Measurements from ENCODE around the gene ANKRD28.
"Not testable (repeated sequence)": the region's sequence is repeated elsewhere in the genome, so short reads cannot be mapped to it uniquely, and the experiment has no call there.

Gene ANKRD28

DNA sequence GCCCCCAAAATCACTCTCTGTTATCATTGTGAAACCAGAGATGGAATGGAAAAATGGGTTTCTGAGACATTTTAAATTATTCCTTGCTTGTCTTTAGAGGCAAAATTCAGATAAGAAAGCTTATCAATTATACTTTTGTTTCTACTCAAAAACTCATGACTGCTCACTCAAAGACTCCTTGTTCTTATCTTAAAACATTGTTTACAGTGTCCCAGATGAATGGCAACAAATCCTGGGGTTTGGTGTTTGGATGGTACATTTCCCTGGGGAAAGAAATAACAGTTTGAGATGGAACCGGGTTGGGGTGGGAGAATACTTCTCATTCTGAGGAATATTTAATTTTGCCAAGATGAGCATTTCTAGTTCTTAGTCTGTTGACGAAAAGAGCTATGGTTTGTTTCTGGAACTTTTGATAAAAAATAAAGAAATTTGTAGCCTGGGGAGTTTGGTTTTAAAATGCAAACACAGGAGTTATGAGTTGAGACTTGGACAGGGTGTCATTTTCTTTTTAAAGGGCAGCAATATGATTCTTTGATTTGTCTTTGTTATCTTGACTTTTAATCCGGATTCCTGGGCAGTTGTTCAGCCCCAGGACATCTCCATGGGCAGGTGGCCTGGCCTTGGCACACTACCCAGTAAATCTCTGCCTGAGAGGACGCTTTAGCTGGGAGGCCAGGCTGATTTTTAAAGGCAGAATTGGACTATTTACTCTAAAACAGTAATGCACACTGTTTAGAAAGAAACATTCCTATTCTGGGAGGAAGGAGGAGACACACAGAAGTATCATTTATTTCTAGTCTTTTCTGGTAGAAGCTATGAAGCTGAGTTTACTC is 163.8 kb downstream of the ANKRD28 start:
- DNase-seq = no peak

DNA sequence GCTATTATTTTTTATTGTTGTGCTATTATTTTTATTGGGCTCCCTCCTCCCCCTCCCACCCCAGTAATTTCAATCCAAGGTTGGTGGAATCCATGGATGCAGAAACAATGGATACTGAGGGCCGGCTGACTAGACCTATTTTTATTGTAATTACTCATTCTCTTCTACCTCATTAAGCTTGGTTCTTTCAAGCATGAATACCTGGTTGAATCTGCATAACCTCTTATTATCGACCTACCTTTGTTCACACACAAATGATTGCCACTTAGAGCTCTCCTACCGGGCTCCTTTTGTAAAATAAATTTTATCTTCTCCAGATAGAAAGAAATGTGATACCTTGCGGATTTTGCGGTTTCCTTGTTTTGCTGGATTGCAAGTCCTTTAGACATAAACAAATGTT is 164.6 kb downstream of the ANKRD28 start:
- no peak for DNase-seq

DNA sequence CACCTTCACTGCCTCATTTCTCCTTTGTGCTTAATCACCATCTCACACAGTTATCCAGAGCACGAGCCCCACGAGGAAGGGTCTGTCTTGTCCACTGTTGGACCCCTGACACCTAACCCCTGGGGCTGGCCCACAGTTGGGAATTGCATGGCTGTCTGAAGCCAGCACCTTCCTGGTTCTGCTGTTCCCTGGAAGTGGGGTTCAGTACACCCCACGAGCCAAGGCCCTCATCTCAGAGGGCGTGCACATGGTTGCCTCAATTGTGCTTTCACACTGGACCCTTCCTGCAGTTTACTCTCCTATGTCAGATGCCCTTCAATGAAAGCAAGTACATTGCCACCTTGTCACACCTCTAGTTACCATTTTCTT is 165.6 kb downstream of the ANKRD28 start:
- no peak for DNase-seq

DNA sequence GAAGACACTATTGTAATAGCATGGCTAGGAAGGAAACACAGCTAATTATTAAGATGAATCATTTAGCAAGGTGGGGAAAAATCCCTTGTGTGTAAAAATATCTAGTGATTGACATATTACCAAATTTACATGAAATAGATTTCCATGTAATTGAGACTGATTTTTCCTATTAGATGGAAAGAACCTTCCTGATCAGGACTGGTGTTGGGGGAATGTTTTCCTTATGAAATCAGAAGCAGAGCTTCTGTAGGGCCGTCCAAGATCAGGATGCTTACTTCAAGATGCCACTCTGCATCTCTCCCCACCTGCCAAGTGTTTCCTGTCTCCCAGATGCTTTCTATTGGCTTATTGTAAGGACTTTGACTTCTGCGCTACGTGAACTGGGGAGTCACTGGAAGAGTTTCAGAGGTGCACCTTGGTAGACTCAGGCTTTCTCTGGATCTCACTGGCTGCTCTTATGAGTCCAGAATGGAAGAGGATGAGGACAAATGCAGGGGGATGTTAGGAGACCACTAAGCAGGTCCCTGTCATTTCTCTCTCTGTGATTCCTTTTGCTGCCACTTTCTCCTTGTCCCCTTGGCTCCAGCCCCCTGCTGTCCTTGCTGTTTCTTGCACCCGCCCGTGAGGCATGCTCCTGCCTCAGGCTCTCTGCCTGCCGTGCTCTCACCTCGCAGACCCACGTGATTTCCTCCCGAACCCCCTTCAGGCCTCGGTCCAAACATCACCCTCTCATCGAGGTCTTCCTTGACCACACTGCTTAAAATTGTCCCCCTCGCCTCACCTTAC is 166.2 kb downstream of the ANKRD28 start:
- peak; percentile 20 for DNase-seq

DNA sequence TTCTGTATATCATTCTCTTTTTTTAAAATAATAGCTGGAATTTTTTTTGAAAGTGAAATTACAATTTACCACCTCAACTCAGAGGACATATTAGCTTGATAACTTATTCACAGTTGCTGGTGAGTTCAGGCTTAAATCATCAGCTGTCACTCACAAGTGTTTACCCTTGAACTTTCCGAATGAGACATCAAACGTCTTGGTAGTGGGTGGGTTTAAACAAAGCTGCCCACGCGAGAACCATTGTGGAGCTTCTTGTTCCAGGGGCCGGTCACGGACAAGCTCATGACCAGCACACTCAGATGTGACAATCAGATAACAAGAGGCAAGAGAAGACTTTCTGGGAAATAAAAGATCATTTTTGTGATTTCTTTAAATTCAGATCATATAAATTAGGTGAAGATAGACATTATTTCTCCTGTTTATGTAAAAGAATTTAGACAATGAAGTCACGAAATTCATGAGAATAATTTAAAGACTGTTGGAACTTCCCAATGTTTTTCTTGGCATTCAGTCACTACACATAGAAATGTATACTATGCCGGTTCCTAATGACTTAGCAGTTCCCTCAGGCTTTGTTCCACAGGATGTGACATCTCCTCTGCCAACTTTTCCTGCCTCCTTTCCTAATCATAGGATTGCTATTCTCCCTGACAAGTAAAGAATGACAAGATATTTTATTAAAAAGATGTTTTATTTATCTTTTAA is 167.0 kb downstream of the ANKRD28 start:
- DNase-seq = peak; percentile 94

DNA sequence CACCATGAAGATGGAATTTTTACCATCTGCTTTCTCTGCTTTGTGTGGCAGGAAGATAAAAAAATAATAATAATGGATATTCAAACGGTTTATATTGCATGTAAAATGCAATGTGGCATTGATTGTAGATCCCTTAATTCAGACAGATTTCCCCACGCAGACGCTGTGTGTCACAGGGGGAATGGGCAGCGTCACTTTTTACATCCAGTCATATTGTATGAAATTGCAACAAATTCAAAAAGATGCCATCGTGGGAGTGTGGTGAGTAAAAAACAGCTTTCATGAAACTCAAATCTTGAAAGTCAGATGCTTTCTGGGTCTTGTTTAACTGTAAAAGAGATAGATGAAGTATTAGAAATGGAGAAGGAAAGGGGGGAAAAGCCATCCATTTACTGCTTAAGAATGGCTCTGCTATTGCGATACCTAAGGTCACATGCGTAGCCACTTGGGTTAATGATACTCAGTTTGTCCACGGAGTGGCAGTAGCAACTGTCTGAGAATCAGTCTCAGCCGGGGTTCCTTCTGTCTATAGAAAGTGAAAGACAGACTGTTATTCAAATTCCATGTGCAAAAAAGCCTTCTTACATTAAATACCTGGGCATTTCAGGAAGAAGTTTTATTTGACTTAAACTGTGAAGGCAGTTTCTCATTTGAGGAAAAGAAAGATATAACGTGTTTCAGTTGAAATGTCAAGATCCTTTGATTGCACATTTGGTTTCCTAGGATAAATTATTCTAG is 167.8 kb downstream of the ANKRD28 start:
- DNase-seq = peak; percentile 86

DNA sequence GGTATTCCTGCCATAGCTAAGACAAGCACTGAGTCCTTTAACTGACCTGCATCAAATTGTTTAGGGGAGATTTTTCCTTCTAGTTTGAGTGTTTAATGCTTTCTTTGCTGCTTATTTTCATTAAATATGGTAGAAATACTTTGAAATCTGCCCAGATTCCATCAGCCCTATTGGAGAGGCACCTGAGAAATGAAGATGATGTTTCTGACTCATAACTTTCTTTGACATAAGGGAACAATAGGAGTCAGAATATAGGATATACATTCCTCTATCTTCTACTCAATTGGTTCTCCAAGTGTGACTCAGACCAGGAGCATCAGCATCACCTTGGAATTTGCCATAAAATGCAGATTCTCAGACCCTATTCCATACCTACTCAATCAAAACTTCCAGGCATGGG is 168.8 kb downstream of the ANKRD28 start:
- DNase-seq = no peak

DNA sequence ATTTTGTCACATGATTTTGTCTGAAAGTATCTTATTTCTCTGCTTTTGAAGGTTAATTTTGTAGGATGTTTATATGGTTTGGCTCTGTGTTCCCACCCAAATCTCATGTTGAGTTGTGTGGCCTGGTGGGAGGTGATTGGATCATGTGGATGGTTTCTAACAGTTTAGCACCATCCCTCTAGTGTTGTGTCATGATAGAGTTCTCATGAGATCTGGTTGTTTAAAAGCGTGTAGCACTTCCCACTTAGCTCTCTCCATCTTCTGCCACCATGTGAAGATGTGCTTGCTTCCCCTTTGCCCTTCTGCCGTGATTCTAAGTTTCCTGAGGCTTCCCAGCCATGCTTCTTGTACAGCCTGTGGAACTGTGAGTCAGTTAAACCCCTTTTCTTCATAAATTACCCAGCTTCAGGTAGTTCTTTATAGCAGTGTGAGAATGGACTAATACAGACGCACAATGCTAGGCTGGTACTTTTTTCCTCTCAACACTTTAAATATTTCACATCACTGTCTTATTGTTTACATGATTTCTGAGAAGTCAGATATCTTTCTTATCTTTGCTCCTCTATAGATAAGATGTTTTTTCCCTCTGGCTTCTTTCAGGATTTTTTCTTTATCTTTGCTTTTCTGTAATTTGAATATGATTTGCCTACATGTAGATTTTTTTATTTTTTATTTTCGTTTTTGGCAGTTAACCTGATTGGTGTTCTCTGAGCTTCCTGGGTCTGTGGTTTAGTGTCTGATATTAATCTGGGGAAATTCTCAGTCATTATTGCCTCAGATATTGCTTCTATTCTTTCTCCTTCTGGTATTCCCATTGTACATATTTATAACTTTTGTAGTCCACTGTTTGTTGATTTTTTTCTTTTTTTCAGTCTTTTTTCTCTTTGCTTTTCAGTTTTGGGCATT is 174.0 kb downstream of the ANKRD28 start:
- no peak for DNase-seq

DNA sequence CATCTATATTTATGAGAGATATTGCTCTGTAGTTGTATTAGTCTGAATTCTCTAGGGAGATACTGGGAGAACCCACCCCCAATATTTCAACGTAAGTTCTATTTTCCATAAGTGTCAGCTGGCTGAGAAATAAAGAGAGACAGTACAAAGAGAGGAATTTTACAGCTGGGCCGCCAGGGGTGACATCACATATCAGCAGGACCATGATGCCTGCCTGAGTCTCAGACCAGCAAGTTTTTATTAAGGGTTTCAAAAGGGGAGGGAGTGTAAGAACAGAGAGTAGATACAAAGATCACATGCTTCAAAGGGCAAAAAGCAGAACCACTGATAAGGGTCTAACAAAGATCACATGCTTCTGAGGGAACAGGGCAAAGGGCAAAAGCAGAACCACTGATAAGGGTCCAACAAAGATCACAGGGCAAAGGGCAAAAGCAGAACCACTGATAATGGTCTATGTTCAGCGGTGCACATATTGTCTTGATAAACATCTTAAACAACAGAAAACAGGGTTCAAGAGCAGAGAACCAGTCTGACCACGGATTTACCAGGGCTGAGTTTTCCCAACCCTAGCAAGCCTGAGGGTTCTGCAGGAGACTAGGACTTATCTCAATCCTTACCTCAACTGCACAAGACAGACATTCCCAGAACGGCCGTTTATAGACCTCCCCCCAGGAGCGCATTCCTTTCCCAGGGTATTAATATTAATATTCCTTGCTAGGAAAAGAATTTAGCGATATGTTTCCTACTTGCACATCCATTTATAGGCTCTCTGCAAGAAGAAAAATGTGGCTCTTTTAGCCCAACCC is 177.9 kb downstream of the ANKRD28 start:
- DNase-seq = not testable (repeated sequence)
